ENCODE results near the gene TRIM28. TPM values are rescaled to one million over a fixed set of nuclear protein-coding genes. Genes with fewer than 3 reads are reported as not detected.

The TRIM28 gene
- total and polyA plus RNA-seq, 9 of the 15 experiments (the other 6 are each of a cell fraction or from before 2014, with no cell fraction given) = 12.1 to 797 (median 490) TPM

DNA sequence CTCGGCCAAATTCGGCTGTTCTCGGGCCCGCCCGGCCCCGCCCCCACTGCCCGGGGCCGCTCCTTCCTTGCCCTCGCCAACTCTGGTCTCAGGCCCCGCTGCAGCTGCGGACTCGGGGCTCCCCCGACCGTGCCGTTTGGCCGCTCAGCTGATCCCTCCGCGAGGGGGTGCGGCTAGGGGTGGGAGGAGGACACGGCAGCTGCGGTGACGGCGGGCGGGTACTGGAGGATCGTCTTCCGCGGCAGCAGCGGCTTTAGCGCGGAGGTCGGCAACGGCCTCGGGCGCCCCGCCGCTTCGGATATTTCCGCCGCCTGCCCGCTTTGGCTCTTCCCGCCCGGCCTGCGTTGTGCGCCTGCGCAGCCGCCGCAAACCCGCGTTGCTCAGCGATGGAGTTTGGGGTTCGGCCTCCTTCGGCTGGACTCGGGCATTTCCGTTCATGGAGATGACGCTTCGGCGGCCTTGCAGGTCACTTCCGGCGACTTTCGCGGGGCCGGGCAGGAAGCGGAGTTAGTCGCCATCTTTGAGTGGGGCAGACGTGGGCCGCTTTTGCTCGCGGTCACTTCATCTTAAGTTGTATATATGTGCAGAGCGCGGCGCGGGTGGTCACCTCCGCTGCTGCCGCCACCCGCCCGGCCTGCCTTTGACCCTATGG, 14.9 kb downstream of the TRIM28 start (continued):
- TF ChIP-seq RCOR1 (IDR thresholded peaks at IDR 0.05; ENCODE audit: borderline replicate concordance in 1 of 2, low read depth in 2 of 2, low read length in 2 of 2) = 0 out of 4 replicates have a peak, but pooled peaks of 1 of the 2 experiments have one; percentile 4
- TF ChIP-seq ZNF133 (CRISPR knock-in tag; IDR thresholded peaks at IDR 0.05) = 0 out of 2 replicates have a peak, but pooled peaks have one; percentile 29
- peak; percentile 7 for TF ChIP-seq DACH1 (IDR thresholded peaks at IDR 0.05; ENCODE audit: partially characterized antibody)
- TF ChIP-seq, protein P1, sequence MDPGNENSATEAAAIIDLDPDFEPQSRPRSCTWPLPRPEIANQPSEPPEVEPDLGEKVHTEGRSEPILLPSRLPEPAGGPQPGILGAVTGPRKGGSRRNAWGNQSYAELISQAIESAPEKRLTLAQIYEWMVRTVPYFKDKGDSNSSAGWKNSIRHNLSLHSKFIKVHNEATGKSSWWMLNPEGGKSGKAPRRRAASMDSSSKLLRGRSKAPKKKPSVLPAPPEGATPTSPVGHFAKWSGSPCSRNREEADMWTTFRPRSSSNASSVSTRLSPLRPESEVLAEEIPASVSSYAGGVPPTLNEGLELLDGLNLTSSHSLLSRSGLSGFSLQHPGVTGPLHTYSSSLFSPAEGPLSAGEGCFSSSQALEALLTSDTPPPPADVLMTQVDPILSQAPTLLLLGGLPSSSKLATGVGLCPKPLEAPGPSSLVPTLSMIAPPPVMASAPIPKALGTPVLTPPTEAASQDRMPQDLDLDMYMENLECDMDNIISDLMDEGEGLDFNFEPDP (CRISPR knock-in tag; IDR thresholded peaks at IDR 0.05) = 0 out of 2 replicates have a peak, but pooled peaks have one; percentile 45
- TF ChIP-seq CREB1 (IDR thresholded peaks at IDR 0.05) = peak; percentile 91
- TF ChIP-seq CREB1 (CRISPR knock-in tag; IDR thresholded peaks at IDR 0.05) = peak; percentile 92
- no peak for TF ChIP-seq ADNP (tag; IDR thresholded peaks at IDR 0.05)
- TF ChIP-seq, protein P2, sequence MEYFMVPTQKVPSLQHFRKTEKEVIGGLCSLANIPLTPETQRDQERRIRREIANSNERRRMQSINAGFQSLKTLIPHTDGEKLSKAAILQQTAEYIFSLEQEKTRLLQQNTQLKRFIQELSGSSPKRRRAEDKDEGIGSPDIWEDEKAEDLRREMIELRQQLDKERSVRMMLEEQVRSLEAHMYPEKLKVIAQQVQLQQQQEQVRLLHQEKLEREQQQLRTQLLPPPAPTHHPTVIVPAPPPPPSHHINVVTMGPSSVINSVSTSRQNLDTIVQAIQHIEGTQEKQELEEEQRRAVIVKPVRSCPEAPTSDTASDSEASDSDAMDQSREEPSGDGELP (CRISPR knock-in tag; IDR thresholded peaks at IDR 0.05; ENCODE audit: borderline replicate concordance) = peak; percentile 96
- TF ChIP-seq, protein P3, sequence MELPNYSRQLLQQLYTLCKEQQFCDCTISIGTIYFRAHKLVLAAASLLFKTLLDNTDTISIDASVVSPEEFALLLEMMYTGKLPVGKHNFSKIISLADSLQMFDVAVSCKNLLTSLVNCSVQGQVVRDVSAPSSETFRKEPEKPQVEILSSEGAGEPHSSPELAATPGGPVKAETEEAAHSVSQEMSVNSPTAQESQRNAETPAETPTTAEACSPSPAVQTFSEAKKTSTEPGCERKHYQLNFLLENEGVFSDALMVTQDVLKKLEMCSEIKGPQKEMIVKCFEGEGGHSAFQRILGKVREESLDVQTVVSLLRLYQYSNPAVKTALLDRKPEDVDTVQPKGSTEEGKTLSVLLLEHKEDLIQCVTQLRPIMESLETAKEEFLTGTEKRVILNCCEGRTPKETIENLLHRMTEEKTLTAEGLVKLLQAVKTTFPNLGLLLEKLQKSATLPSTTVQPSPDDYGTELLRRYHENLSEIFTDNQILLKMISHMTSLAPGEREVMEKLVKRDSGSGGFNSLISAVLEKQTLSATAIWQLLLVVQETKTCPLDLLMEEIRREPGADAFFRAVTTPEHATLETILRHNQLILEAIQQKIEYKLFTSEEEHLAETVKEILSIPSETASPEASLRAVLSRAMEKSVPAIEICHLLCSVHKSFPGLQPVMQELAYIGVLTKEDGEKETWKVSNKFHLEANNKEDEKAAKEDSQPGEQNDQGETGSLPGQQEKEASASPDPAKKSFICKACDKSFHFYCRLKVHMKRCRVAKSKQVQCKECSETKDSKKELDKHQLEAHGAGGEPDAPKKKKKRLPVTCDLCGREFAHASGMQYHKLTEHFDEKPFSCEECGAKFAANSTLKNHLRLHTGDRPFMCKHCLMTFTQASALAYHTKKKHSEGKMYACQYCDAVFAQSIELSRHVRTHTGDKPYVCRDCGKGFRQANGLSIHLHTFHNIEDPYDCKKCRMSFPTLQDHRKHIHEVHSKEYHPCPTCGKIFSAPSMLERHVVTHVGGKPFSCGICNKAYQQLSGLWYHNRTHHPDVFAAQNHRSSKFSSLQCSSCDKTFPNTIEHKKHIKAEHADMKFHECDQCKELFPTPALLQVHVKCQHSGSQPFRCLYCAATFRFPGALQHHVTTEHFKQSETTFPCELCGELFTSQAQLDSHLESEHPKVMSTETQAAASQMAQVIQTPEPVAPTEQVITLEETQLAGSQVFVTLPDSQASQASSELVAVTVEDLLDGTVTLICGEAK (IDR thresholded peaks at IDR 0.05) = peak; percentile 84
- TF ChIP-seq, protein P3 (CRISPR knock-in tag; IDR thresholded peaks at IDR 0.05) = no peak
- TF ChIP-seq GABPB1 (CRISPR knock-in tag; IDR thresholded peaks at IDR 0.05) = peak; percentile 95
- TF ChIP-seq NRF1 (conservative IDR thresholded peaks at IDR 0.05 in 1 of 2, IDR thresholded peaks at IDR 0.05 in 1 of 2) = peak; percentile 97 to 98
- TF ChIP-seq FOXP1 (CRISPR knock-in tag; IDR thresholded peaks at IDR 0.05) = peak; percentile 93; the same call in 1 of the 2 replicates
- peak; percentile 71 for TF ChIP-seq ATF7 (IDR thresholded peaks at IDR 0.05)

Measured in K562 (cell line).